HepG2 (cell line): ENCODE data around the gene MIF4GD. TPM values are rescaled to one million over a fixed set of nuclear protein-coding genes. Genes with fewer than 3 reads are reported as not detected.

ENCODE experiments used
- HIVEP1 ChIP-seq: sonication (generic); formaldehyde crosslinking; IDR thresholded peaks from 2 replicates; pipeline ENCODE4 v1.4.0; 2020; ENCODE audit warnings: mild to moderate bottlenecking, missing genetic modification reagents
- NONO ChIP-seq, 2 experiments: fragments of 450-650 bp in 1 of 2; sonication (generic) in 1 of 2; formaldehyde crosslinking in 1 of 2; IDR thresholded peaks in 1 of 2; conservative IDR thresholded peaks in 1 of 2; 2 replicates each; pipeline versions ENCODE4 v1.6.1 to v1.8.0; 2017 to 2022; ENCODE audit warnings: mild to moderate bottlenecking in 1 of 2, missing genetic modification reagents in 1 of 2, moderate library complexity in 1 of 2
- NR2F2 ChIP-seq: IDR thresholded peaks from 2 replicates; pipeline ENCODE4 v1.6.1; 2012; ENCODE audit warnings: low read depth, inconsistent platforms, borderline replicate concordance
- REPIN1 ChIP-seq: sonication (generic); formaldehyde crosslinking; IDR thresholded peaks from 2 replicates; pipeline ENCODE4 v1.8.0; 2022; ENCODE audit warnings: missing genetic modification reagents, low read depth, mild to moderate bottlenecking, borderline replicate concordance
- SATB2 ChIP-seq: sonication (generic); formaldehyde crosslinking; IDR thresholded peaks from 2 replicates; pipeline ENCODE4 v1.5.0; 2020; ENCODE audit warnings: missing genetic modification reagents
- THYN1 ChIP-seq: sonication (generic); formaldehyde crosslinking; IDR thresholded peaks from 2 replicates; pipeline ENCODE4 v1.8.1; 2023; ENCODE audit warnings: low read depth, mild to moderate bottlenecking, moderate library complexity, missing genetic modification reagents, borderline replicate concordance
- ZBTB7B ChIP-seq: sonication (generic); formaldehyde crosslinking; IDR thresholded peaks from 2 replicates; pipeline ENCODE4 v1.4.0; 2020; ENCODE audit warnings: missing genetic modification reagents
- ZFP36L2 ChIP-seq: sonication (generic); formaldehyde crosslinking; IDR thresholded peaks from 2 replicates; pipeline ENCODE4 v1.4.0; 2020; ENCODE audit warnings: missing genetic modification reagents
- ZNF3 ChIP-seq: IDR thresholded peaks from 2 replicates; pipeline ENCODE4 v1.7.0; 2017; ENCODE audit warnings: inconsistent platforms
- polyA plus RNA-seq, 8 experiments: library from polyadenylated mRNA; depleted of rRNA in 3 of 8; stranded (reverse) in 7 of 8; unstranded in 1 of 8; fragments of >200 nt; fragmentation: Illumina TruSeq in 4 of 8; extraction: Trizol in 4 of 8; gene quantifications; 2 replicates each; pipeline versions ENCODE4 v1.2.1 to v1.2.3, GENCODE V29; 2011 to 2016; ENCODE audit warnings: low read depth in 4 of 8, missing spikeins in 1 of 8, mixed read lengths in 1 of 8; ENCODE audit not compliant: insufficient read depth in 1 of 8
- total RNA-seq, 5 experiments: library from RNA; depleted of rRNA; stranded (reverse); fragments of >200 nt; fragmentation: Illumina TruSeq; extraction: Trizol; gene quantifications; 2 replicates each; pipeline ENCODE4 v1.2.3, GENCODE V29; 2016; ENCODE audit warnings: low read depth in 1 of 5
- TF ChIP-seq, protein P1 (sequence below): sonication (generic); formaldehyde crosslinking; IDR thresholded peaks from 2 replicates; pipeline ENCODE4 v1.4.0; 2020; ENCODE audit warnings: mild to moderate bottlenecking, missing genetic modification reagents, borderline replicate concordance
- TF ChIP-seq, protein P2 (sequence below): sonication (generic); formaldehyde crosslinking; IDR thresholded peaks from 2 replicates; pipeline ENCODE4 v1.4.0; 2020; ENCODE audit warnings: missing genetic modification reagents, mild to moderate bottlenecking, borderline replicate concordance
- TF ChIP-seq, protein P3 (sequence below): sonication (generic); formaldehyde crosslinking; IDR thresholded peaks from 2 replicates; pipeline ENCODE4 v1.5.1; 2020; ENCODE audit warnings: missing genetic modification reagents, mild to moderate bottlenecking, borderline replicate concordance
- TF ChIP-seq, protein P4 (sequence below): sonication (generic); formaldehyde crosslinking; IDR thresholded peaks from 2 replicates; pipeline ENCODE4 v1.8.0; 2022; ENCODE audit warnings: mild to moderate bottlenecking, missing genetic modification reagents, moderate library complexity
- TF ChIP-seq, protein P5 (sequence below): sonication (generic); formaldehyde crosslinking; IDR thresholded peaks from 2 replicates; pipeline ENCODE4 v1.5.0; 2020; ENCODE audit warnings: mild to moderate bottlenecking, missing genetic modification reagents, moderate library complexity

The MIF4GD gene
- total and polyA plus RNA-seq, 2 of the 13 experiments (the other 11 are each of a cell fraction or from before 2014, with no cell fraction given), result 14.0 to 28.0 TPM

- TF ChIP-seq, protein P1, sequence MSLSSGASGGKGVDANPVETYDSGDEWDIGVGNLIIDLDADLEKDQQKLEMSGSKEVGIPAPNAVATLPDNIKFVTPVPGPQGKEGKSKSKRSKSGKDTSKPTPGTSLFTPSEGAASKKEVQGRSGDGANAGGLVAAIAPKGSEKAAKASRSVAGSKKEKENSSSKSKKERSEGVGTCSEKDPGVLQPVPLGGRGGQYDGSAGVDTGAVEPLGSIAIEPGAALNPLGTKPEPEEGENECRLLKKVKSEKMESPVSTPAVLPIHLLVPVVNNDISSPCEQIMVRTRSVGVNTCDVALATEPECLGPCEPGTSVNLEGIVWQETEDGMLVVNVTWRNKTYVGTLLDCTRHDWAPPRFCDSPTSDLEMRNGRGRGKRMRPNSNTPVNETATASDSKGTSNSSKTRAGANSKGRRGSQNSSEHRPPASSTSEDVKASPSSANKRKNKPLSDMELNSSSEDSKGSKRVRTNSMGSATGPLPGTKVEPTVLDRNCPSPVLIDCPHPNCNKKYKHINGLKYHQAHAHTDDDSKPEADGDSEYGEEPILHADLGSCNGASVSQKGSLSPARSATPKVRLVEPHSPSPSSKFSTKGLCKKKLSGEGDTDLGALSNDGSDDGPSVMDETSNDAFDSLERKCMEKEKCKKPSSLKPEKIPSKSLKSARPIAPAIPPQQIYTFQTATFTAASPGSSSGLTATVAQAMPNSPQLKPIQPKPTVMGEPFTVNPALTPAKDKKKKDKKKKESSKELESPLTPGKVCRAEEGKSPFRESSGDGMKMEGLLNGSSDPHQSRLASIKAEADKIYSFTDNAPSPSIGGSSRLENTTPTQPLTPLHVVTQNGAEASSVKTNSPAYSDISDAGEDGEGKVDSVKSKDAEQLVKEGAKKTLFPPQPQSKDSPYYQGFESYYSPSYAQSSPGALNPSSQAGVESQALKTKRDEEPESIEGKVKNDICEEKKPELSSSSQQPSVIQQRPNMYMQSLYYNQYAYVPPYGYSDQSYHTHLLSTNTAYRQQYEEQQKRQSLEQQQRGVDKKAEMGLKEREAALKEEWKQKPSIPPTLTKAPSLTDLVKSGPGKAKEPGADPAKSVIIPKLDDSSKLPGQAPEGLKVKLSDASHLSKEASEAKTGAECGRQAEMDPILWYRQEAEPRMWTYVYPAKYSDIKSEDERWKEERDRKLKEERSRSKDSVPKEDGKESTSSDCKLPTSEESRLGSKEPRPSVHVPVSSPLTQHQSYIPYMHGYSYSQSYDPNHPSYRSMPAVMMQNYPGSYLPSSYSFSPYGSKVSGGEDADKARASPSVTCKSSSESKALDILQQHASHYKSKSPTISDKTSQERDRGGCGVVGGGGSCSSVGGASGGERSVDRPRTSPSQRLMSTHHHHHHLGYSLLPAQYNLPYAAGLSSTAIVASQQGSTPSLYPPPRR (CRISPR knock-in tag), result peak; percentile 84
- TF ChIP-seq ZBTB7B (CRISPR knock-in tag), result peak; percentile 83
- TF ChIP-seq NR2F2, result peak; percentile 26; the same call in 1 of the 2 replicates
- no peak for TF ChIP-seq THYN1 (CRISPR knock-in tag)
- TF ChIP-seq NONO (IDR thresholded peaks at IDR 0.05), result no peak
- peak; percentile 74 for TF ChIP-seq NONO (CRISPR knock-in tag; conservative IDR thresholded peaks at IDR 0.05)
- TF ChIP-seq, protein P2, sequence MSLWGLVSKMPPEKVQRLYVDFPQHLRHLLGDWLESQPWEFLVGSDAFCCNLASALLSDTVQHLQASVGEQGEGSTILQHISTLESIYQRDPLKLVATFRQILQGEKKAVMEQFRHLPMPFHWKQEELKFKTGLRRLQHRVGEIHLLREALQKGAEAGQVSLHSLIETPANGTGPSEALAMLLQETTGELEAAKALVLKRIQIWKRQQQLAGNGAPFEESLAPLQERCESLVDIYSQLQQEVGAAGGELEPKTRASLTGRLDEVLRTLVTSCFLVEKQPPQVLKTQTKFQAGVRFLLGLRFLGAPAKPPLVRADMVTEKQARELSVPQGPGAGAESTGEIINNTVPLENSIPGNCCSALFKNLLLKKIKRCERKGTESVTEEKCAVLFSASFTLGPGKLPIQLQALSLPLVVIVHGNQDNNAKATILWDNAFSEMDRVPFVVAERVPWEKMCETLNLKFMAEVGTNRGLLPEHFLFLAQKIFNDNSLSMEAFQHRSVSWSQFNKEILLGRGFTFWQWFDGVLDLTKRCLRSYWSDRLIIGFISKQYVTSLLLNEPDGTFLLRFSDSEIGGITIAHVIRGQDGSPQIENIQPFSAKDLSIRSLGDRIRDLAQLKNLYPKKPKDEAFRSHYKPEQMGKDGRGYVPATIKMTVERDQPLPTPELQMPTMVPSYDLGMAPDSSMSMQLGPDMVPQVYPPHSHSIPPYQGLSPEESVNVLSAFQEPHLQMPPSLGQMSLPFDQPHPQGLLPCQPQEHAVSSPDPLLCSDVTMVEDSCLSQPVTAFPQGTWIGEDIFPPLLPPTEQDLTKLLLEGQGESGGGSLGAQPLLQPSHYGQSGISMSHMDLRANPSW (CRISPR knock-in tag), result peak; percentile 73
- TF ChIP-seq SATB2, result no peak
- TF ChIP-seq, protein P3, sequence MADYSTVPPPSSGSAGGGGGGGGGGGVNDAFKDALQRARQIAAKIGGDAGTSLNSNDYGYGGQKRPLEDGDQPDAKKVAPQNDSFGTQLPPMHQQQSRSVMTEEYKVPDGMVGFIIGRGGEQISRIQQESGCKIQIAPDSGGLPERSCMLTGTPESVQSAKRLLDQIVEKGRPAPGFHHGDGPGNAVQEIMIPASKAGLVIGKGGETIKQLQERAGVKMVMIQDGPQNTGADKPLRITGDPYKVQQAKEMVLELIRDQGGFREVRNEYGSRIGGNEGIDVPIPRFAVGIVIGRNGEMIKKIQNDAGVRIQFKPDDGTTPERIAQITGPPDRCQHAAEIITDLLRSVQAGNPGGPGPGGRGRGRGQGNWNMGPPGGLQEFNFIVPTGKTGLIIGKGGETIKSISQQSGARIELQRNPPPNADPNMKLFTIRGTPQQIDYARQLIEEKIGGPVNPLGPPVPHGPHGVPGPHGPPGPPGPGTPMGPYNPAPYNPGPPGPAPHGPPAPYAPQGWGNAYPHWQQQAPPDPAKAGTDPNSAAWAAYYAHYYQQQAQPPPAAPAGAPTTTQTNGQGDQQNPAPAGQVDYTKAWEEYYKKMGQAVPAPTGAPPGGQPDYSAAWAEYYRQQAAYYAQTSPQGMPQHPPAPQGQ (CRISPR knock-in tag), result peak; percentile 89; the same call in 1 of the 2 replicates
- no peak for TF ChIP-seq HIVEP1
- TF ChIP-seq, protein P4, sequence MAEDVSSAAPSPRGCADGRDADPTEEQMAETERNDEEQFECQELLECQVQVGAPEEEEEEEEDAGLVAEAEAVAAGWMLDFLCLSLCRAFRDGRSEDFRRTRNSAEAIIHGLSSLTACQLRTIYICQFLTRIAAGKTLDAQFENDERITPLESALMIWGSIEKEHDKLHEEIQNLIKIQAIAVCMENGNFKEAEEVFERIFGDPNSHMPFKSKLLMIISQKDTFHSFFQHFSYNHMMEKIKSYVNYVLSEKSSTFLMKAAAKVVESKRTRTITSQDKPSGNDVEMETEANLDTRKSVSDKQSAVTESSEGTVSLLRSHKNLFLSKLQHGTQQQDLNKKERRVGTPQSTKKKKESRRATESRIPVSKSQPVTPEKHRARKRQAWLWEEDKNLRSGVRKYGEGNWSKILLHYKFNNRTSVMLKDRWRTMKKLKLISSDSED (CRISPR knock-in tag), result peak; percentile 69; the same call in 1 of the 2 replicates
- TF ChIP-seq ZFP36L2 (CRISPR knock-in tag), result no peak
- TF ChIP-seq, protein P5, sequence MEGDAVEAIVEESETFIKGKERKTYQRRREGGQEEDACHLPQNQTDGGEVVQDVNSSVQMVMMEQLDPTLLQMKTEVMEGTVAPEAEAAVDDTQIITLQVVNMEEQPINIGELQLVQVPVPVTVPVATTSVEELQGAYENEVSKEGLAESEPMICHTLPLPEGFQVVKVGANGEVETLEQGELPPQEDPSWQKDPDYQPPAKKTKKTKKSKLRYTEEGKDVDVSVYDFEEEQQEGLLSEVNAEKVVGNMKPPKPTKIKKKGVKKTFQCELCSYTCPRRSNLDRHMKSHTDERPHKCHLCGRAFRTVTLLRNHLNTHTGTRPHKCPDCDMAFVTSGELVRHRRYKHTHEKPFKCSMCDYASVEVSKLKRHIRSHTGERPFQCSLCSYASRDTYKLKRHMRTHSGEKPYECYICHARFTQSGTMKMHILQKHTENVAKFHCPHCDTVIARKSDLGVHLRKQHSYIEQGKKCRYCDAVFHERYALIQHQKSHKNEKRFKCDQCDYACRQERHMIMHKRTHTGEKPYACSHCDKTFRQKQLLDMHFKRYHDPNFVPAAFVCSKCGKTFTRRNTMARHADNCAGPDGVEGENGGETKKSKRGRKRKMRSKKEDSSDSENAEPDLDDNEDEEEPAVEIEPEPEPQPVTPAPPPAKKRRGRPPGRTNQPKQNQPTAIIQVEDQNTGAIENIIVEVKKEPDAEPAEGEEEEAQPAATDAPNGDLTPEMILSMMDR (CRISPR knock-in tag), result peak; percentile 91
- peak; percentile 96 for TF ChIP-seq ZNF3 (CRISPR knock-in tag)
- TF ChIP-seq REPIN1 (CRISPR knock-in tag), result peak; percentile 88; the same call in 1 of the 2 replicates
These were observed 3.4 kb downstream of the MIF4GD start (continued) for GRCh38 chr17:75267411-75268232.
